ENCODE measurements around the gene IL1RL2.

Gene IL1RL2

GRCh38 chr2:102194609-102195268 lies 7.9 kb downstream of the IL1RL2 start:
- no peak for DNase-seq (ENCODE audit: low read depth in 3 of 3)

- DNase-seq (ENCODE audit: low read depth in 3 of 3) = no peak
Measured at GRCh38 chr2:102197389-102198137, 10.7 kb downstream of the IL1RL2 start.

GRCh38 chr2:102200539-102200938 lies 13.7 kb downstream of the IL1RL2 start:
- no peak for DNase-seq (ENCODE audit: low read depth in 3 of 3)

- no peak for DNase-seq (ENCODE audit: low read depth in 3 of 3)
Measured at GRCh38 chr2:102204638-102205037, 17.8 kb downstream of the IL1RL2 start.

- no peak for DNase-seq (ENCODE audit: low read depth in 3 of 3)
Measured at GRCh38 chr2:102206666-102207341, 20.0 kb downstream of the IL1RL2 start.

- DNase-seq (ENCODE audit: low read depth in 3 of 3) = no peak
Measured at GRCh38 chr2:102208774-102209173, 22.0 kb downstream of the IL1RL2 start.

- DNase-seq (ENCODE audit: low read depth in 3 of 3) = no peak
Measured at GRCh38 chr2:102209474-102209873, 22.7 kb downstream of the IL1RL2 start.

GRCh38 chr2:102217032-102217431 lies 30.2 kb downstream of the IL1RL2 start:
- DNase-seq (ENCODE audit: low read depth in 3 of 3) = no peak

GRCh38 chr2:102224824-102225739 lies 38.3 kb downstream of the IL1RL2 start:
- DNase-seq (ENCODE audit: low read depth in 3 of 3) = no peak

- DNase-seq (ENCODE audit: low read depth in 3 of 3) = no peak
Measured at GRCh38 chr2:102226171-102226570, 39.3 kb downstream of the IL1RL2 start.

- DNase-seq (ENCODE audit: low read depth in 3 of 3) = no peak
Measured at GRCh38 chr2:102226612-102227391, 40.0 kb downstream of the IL1RL2 start.

- DNase-seq (ENCODE audit: low read depth in 3 of 3) = no peak
Measured at GRCh38 chr2:102229141-102229769, 42.4 kb downstream of the IL1RL2 start.

- DNase-seq (ENCODE audit: low read depth in 3 of 3) = no peak
Measured at GRCh38 chr2:102230410-102230909, 43.6 kb downstream of the IL1RL2 start.

- DNase-seq (ENCODE audit: low read depth in 3 of 3) = no peak
Measured at GRCh38 chr2:102233132-102233884, 46.5 kb downstream of the IL1RL2 start.

- DNase-seq (ENCODE audit: low read depth in 3 of 3) = no peak
Measured at GRCh38 chr2:102235042-102235473, 48.2 kb downstream of the IL1RL2 start.

- DNase-seq (ENCODE audit: low read depth in 3 of 3) = no peak
Measured at GRCh38 chr2:102235491-102235890, 48.7 kb downstream of the IL1RL2 start.

GRCh38 chr2:102236132-102236531 lies 49.3 kb downstream of the IL1RL2 start:
- no peak for DNase-seq (ENCODE audit: low read depth in 3 of 3)

GRCh38 chr2:102237176-102237575 lies 50.4 kb downstream of the IL1RL2 start:
- DNase-seq (ENCODE audit: low read depth in 3 of 3) = no peak

GRCh38 chr2:102238039-102238756 lies 51.4 kb downstream of the IL1RL2 start:
- no peak for DNase-seq (ENCODE audit: low read depth in 3 of 3)
